AG04449 (cell line): Measurements from ENCODE around the gene DCDC1.
"Not testable (repeated sequence)": the region's sequence is repeated elsewhere in the genome, so short reads cannot be mapped to it uniquely, and the experiment has no call there.

Experiments used
- CTCF ChIA-PET: fragments of 350-600 bp; formaldehyde crosslinking; extraction: SDS; loops from one replicate; lab custom pipeline; 2021; ENCODE audit warnings: antibody characterized with exemption; lab: Yijun Ruan, JAX
- POLR2A ChIA-PET: fragments of 400-600, 350-600 bp; formaldehyde crosslinking; extraction: SDS; loops from one replicate; lab custom pipeline; 2020; ENCODE audit warnings: antibody characterized with exemption, inconsistent platforms; lab: Yijun Ruan, JAX
- DNase-seq: peaks from one replicate; pipeline ENCODE4 v3.0.0-alpha.2; 2010; ENCODE audit warnings: low read depth, low spot score
- H3K4me3 ChIP-seq: 2 replicates; pipeline ENCODE4 v1.5.1; 2011; ENCODE audit warnings: low read depth, mild to moderate bottlenecking, control low read depth, low read length
- CTCF ChIP-seq: IDR thresholded peaks from one replicate; pipeline ENCODE4 v1.5.1; 2011; ENCODE audit warnings: mild to moderate bottlenecking, moderate library complexity, low read length, control low read depth, inconsistent platforms; ENCODE audit not compliant: insufficient read depth; ENCODE audit errors: missing control alignments

Gene DCDC1

GRCh38 chr11:30949838-30950237, 419.7 kb downstream of the DCDC1 start:
- POLR2A ChIA-PET, result no interaction called here
- H3K4me3 ChIP-seq, result no peak overlapping the region
- no peak for DNase-seq
- CTCF ChIA-PET, result no interaction called here
- no peak for TF ChIP-seq CTCF

GRCh38 chr11:30947715-30948114, 421.8 kb downstream of the DCDC1 start:
- H3K4me3 ChIP-seq, DNase-seq, POLR2A ChIA-PET, CTCF ChIA-PET: not testable (repeated sequence)

GRCh38 chr11:30938810-30939209, 430.7 kb downstream of the DCDC1 start:
- ChIA-PET POLR2A (no interaction called here), CTCF (no interaction called here)
- no peak for TF ChIP-seq CTCF

GRCh38 chr11:30938171-30938570, 431.4 kb downstream of the DCDC1 start:
- ChIA-PET POLR2A (no interaction called here), CTCF (no interaction called here)
- H3K4me3 ChIP-seq, result no peak overlapping the region
- DNase-seq, result no peak
- no peak for TF ChIP-seq CTCF

More at GRCh38 chr11:30938810-30939209, 430.7 kb downstream of the DCDC1 start:
- no peak overlapping the region for H3K4me3 ChIP-seq
- DNase-seq, result no peak

GRCh38 chr11:30936491-30936890, 433.0 kb downstream of the DCDC1 start:
- TF ChIP-seq CTCF, result no peak
- ChIA-PET CTCF (interaction anchor here (0.7 kb wide), 1 partner anchor 65 kb away, joined by 3 read pairs; no protein-coding TSS in a partner anchor), POLR2A (no interaction called here)
- DNase-seq, result no peak
- no peak overlapping the region for H3K4me3 ChIP-seq

- DNase-seq, result no peak
- POLR2A ChIA-PET, result no interaction called here
- CTCF ChIA-PET, result interaction anchor here (0.7 kb wide), 1 partner anchor 65 kb away, joined by 3 read pairs; no protein-coding TSS in a partner anchor
- H3K4me3 ChIP-seq, result no peak overlapping the region
- no peak for TF ChIP-seq CTCF
Observed at GRCh38 chr11:30935861-30936260, 433.7 kb downstream of the DCDC1 start.

- CTCF ChIA-PET, result interaction anchor here (1.2 to 1.9 kb wide), 2 partner anchors 9 to 12 kb away, joined by 6 to 9 read pairs; no protein-coding TSS in a partner anchor
- DNase-seq, result no peak
- no peak for TF ChIP-seq CTCF
- POLR2A ChIA-PET, result no interaction called here
- no peak overlapping the region for H3K4me3 ChIP-seq
Observed at GRCh38 chr11:30926130-30926529, 443.4 kb downstream of the DCDC1 start.
